ENCODE data around the gene PARP15.
"Not testable (repeated sequence)": the region's sequence is repeated elsewhere in the genome, so short reads cannot be mapped to it uniquely, and the experiment has no call there.

Gene PARP15

DNA sequence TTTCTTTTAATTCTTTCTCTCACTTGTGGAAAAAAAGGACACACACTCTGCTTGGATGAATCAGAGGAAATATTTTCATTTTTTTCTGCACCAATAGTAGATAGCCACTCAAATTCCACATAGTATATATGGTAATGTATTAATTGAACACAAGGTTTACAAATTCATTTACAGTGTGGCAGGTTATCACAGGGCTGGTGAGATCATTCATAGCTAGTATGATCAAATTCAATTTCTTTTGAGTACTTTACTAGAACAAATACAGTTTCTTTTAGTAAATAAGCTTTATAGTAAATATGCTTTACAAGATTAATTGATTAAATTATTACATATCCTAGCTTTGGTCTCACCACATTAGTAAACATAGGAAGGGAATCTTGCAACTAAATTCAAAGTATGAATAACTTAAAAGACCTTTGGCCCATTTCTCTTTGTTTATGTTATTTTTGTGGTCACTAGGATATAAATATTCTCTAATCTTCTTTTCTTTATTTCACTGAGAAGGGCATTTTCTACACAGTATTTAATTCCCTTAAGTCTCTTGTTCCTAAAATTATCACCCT, 63.1 kb downstream of the PARP15 start:
- no peak overlapping the region for H2AFZ ChIP-seq (ENCODE audit: low read depth)
- no peaks in the 10 kb centered on the region for H3K79me2 ChIP-seq (ENCODE audit: insufficient read depth, low read depth)
- peaks cover 3% of the 10 kb centered on the region for H3K4me1 ChIP-seq (ENCODE audit: low read depth, poor library complexity, severe bottlenecking)
- TF ChIP-seq, protein P1, sequence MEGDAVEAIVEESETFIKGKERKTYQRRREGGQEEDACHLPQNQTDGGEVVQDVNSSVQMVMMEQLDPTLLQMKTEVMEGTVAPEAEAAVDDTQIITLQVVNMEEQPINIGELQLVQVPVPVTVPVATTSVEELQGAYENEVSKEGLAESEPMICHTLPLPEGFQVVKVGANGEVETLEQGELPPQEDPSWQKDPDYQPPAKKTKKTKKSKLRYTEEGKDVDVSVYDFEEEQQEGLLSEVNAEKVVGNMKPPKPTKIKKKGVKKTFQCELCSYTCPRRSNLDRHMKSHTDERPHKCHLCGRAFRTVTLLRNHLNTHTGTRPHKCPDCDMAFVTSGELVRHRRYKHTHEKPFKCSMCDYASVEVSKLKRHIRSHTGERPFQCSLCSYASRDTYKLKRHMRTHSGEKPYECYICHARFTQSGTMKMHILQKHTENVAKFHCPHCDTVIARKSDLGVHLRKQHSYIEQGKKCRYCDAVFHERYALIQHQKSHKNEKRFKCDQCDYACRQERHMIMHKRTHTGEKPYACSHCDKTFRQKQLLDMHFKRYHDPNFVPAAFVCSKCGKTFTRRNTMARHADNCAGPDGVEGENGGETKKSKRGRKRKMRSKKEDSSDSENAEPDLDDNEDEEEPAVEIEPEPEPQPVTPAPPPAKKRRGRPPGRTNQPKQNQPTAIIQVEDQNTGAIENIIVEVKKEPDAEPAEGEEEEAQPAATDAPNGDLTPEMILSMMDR (conservative IDR thresholded peaks at IDR 0.05; ENCODE audit: low read depth, low read length) = no peak
- H3K4me3 ChIP-seq (IDR thresholded peaks at IDR 0.05; ENCODE audit: insufficient read depth, low read depth, low read length) = no peak overlapping the region
- H3K9ac ChIP-seq = no peak overlapping the region
- no peaks in the 10 kb centered on the region for H3K27me3 ChIP-seq (ENCODE audit: insufficient read depth, low read depth)
- H3K36me3 ChIP-seq (ENCODE audit: insufficient read depth) = no peaks in the 10 kb centered on the region
- H3K27ac ChIP-seq = no peak overlapping the region
- H3K4me2 ChIP-seq = no peak overlapping the region
- no peaks in the 10 kb centered on the region for H4K20me1 ChIP-seq (ENCODE audit: insufficient read depth)

DNA sequence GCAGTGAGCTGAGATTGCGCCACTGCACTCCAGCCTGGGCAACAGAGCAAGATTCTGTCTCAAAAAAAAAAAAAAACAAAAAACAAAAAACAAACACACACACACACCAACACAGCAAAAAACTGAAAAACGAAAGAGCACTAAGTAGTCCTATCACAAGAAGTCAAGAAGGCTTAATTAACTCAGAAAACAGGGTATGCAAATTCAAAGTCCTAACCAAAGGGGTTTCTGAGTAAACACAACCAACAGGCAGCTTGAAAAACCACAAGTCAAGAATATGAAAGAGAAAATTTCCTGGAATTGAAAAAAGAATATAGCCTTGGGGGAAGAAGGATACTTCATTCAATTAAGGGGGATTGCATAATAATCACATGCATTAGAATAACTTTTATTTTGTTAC, 65.5 kb downstream of the PARP15 start:
- TF ChIP-seq, protein P1 (conservative IDR thresholded peaks at IDR 0.05; ENCODE audit: low read depth, low read length) = no peak
- Histone ChIP-seq H4K20me1 (ENCODE audit: insufficient read depth) (no peaks in the 10 kb centered on the region), H3K36me3 (ENCODE audit: insufficient read depth) (no peaks in the 10 kb centered on the region), H3K27me3 (ENCODE audit: insufficient read depth, low read depth) (no peaks in the 10 kb centered on the region), H3K4me3 (IDR thresholded peaks at IDR 0.05; ENCODE audit: insufficient read depth, low read depth, low read length) (no peak overlapping the region), H3K79me2 (ENCODE audit: insufficient read depth, low read depth) (no peaks in the 10 kb centered on the region), H3K4me2 (no peak overlapping the region), H2AFZ (ENCODE audit: low read depth) (no peak overlapping the region), H3K9ac (no peak overlapping the region), H3K4me1 (ENCODE audit: low read depth, poor library complexity, severe bottlenecking) (peaks cover 3% of the 10 kb centered on the region), H3K27ac (no peak overlapping the region)

DNA sequence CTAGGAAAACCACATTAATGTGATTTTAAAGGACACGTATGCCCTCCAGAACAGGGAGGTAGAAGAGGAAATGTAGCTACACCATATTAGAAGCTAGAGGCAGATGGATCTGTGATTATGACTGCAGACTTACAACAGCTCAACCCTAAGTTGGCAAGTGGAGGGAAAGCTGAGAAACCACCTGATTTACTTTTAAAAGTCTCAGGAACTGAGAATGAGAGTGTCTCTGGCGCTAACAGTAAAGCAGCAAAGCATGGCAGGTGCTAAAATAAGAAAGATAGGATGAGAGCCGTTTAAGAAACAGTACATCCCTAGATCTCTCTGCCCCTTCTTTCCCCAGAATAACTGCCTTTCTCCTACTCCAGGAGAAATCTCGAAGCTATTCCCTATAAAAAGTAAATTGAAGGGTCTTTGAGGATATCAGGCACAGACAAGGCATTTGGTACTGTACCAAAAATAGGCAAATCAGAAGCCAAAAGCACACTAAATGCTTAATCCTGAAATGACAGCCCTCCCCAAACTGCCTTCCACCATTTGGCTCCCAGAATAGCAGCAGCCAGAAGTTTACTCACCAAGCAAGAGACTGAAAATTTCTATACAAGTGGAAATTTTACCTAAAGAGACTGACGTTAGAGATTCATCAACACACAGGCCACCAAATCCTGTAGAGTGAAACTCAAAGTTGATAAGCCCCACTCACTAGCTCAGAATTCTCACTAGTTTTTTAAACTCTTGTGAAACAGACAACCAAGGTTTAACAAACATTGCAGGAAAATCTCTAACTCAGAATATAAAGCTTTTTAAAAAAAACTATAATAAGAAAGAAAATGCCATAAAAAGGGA, 68.9 kb downstream of the PARP15 start:
- Histone ChIP-seq H4K20me1 (ENCODE audit: insufficient read depth) (no peaks in the 10 kb centered on the region), H3K9ac (no peak overlapping the region), H3K36me3 (ENCODE audit: insufficient read depth) (no peaks in the 10 kb centered on the region), H2AFZ (ENCODE audit: low read depth) (no peak overlapping the region), H3K4me2 (no peak overlapping the region), H3K4me1 (ENCODE audit: low read depth, poor library complexity, severe bottlenecking) (peaks cover 3% of the 10 kb centered on the region), H3K27me3 (ENCODE audit: insufficient read depth, low read depth) (no peaks in the 10 kb centered on the region), H3K27ac (no peak overlapping the region), H3K4me3 (IDR thresholded peaks at IDR 0.05; ENCODE audit: insufficient read depth, low read depth, low read length) (no peak overlapping the region), H3K79me2 (ENCODE audit: insufficient read depth, low read depth) (no peaks in the 10 kb centered on the region)
- TF ChIP-seq, protein P1 (conservative IDR thresholded peaks at IDR 0.05; ENCODE audit: low read depth, low read length) = no peak

DNA sequence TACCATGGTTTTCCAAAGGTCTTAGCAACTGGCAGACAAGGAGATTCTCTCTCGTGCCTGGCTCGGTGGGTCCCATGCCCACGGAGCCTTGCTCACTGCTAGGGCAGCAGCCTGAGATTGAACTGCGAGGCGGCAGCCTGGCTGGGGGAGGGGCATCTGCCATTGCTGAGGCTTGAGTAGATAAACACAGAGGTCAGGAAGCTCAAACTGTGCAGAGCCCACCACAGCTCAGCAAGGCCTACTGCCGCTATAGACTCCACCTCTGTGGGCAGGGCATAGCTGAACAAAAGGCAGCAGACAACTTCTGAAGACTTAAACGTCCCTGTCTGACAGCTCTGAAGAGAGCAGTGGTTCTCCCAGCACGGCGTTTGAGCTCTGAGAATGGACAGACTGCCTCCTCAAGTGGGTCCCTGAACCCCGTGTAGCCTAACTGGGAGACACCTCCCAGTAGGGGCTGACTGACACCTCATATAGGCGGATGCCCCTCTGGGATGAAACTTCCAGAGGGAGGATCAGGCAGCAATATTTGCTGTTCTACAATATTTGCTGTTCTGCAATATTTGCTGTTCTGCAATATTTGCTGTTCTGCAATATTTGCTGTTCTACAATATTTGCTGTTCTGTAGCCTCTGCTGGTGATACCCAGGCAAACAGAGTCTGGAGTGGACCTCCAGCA, 73.9 kb downstream of the PARP15 start:
- H3K4me3 ChIP-seq (IDR thresholded peaks at IDR 0.05; ENCODE audit: insufficient read depth, low read depth, low read length); H3K36me3 ChIP-seq (ENCODE audit: insufficient read depth); H3K4me2 ChIP-seq; H2AFZ ChIP-seq (ENCODE audit: low read depth); H3K79me2 ChIP-seq (ENCODE audit: insufficient read depth, low read depth); H3K27me3 ChIP-seq (ENCODE audit: insufficient read depth, low read depth); H4K20me1 ChIP-seq (ENCODE audit: insufficient read depth); H3K9ac ChIP-seq; H3K27ac ChIP-seq; H3K4me1 ChIP-seq (ENCODE audit: low read depth, poor library complexity, severe bottlenecking): not testable (repeated sequence)

DNA sequence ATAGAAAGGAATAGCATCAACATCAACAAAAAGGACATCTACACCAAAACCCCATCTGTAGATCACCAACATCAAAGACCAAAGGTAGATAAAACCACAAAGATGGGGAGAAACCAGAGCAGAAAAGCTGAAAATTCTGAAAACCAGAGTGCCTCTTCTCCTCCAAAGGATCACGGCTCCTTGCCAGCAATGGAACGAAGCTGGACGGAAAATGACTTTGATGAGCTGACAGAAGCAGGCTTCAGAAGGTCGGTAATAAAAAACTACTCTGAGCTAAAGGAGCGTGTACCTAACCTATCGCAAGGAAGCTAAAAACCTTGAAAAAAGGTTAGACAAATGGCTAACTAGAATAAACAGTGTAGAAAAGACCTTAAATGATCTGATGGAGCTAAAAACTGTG, 74.5 kb downstream of the PARP15 start:
- not testable (repeated sequence) for H3K27me3 ChIP-seq (ENCODE audit: insufficient read depth, low read depth); H3K79me2 ChIP-seq (ENCODE audit: insufficient read depth, low read depth); H3K4me2 ChIP-seq; H4K20me1 ChIP-seq (ENCODE audit: insufficient read depth); H2AFZ ChIP-seq (ENCODE audit: low read depth); H3K36me3 ChIP-seq (ENCODE audit: insufficient read depth); H3K4me1 ChIP-seq (ENCODE audit: low read depth, poor library complexity, severe bottlenecking); H3K27ac ChIP-seq; H3K9ac ChIP-seq; H3K4me3 ChIP-seq (IDR thresholded peaks at IDR 0.05; ENCODE audit: insufficient read depth, low read depth, low read length)

DNA sequence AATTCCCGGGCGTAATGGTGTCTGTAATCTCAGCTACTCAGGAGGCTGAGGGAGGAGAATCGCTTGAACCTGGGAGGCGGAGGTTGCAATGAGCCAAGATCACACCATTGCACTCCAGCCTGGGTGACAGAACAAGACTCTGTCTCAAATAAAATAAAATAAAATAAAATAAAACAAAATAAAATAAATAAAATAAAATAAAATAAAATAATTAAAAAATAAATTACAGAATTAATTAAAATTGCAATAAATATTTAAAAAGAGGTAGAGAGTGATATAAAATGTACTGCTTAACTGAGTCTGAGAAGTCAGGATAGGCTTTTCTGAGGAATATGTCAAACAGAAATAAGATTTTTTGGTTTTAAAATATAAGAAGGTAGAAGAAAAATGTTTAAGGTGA, 80.9 kb downstream of the PARP15 start:
- not testable (repeated sequence) for H3K4me3 ChIP-seq (IDR thresholded peaks at IDR 0.05; ENCODE audit: insufficient read depth, low read depth, low read length); H3K36me3 ChIP-seq (ENCODE audit: insufficient read depth); H3K79me2 ChIP-seq (ENCODE audit: insufficient read depth, low read depth); H3K27ac ChIP-seq; H3K9ac ChIP-seq; H3K4me1 ChIP-seq (ENCODE audit: low read depth, poor library complexity, severe bottlenecking); H3K27me3 ChIP-seq (ENCODE audit: insufficient read depth, low read depth); H4K20me1 ChIP-seq (ENCODE audit: insufficient read depth); H2AFZ ChIP-seq (ENCODE audit: low read depth); H3K4me2 ChIP-seq

All from KMS-11 (cell line).